GM18951 (cell line): ENCODE data around the gene SLC23A3.

ENCODE experiments used
- POLR2A ChIP-seq: IDR thresholded peaks from 4 replicates; pipeline ENCODE4 v1.6.1; 2011; ENCODE audit warnings: mild to moderate bottlenecking; ENCODE audit not compliant: insufficient read length, insufficient read depth; ENCODE audit errors: extremely low read depth
- in situ Hi-C: fragments of 300-500 bp; cut with MboI; formaldehyde crosslinking; loops from one replicate; pipeline ENCODE4 v1.12.0; 2022; ENCODE audit warnings: low sequenced_read_pairs, mixed read lengths, inconsistent platforms; ENCODE audit not compliant: unreplicated experiment

Gene SLC23A3

GRCh38 chr2:219133976-219134375, 35.9 kb downstream of the SLC23A3 start:
- no peak for TF ChIP-seq POLR2A
- in situ Hi-C loops: no loop called here

GRCh38 chr2:219131744-219132143, 38.1 kb downstream of the SLC23A3 start:
- in situ Hi-C loops: no loop called here
- TF ChIP-seq POLR2A: no peak

- TF ChIP-seq POLR2A: no peak
- in situ Hi-C loops: no loop called here
Measured at GRCh38 chr2:219131327-219131726, 38.5 kb downstream of the SLC23A3 start.

- no peak for TF ChIP-seq POLR2A
- in situ Hi-C loops: no loop called here
Measured at GRCh38 chr2:219129589-219129988, 40.2 kb downstream of the SLC23A3 start.

GRCh38 chr2:219128396-219128795, 41.4 kb downstream of the SLC23A3 start:
- TF ChIP-seq POLR2A: no peak
- in situ Hi-C loops: no loop called here

- TF ChIP-seq POLR2A: no peak
Measured at GRCh38 chr2:219127037-219127635, 42.7 kb downstream of the SLC23A3 start.

GRCh38 chr2:219126555-219126954, 43.3 kb downstream of the SLC23A3 start:
- in situ Hi-C loops: no loop called here
- no peak for TF ChIP-seq POLR2A

More at GRCh38 chr2:219127037-219127635, 42.7 kb downstream of the SLC23A3 start:
- in situ Hi-C loops: no loop called here

- no peak for TF ChIP-seq POLR2A
- in situ Hi-C loops: no loop called here
Measured at GRCh38 chr2:219125886-219126270, 44.0 kb downstream of the SLC23A3 start.

- no peak for TF ChIP-seq POLR2A
- in situ Hi-C loops: no loop called here
Measured at GRCh38 chr2:219125225-219125885, 44.5 kb downstream of the SLC23A3 start.

- in situ Hi-C loops: no loop called here
- no peak for TF ChIP-seq POLR2A
Measured at GRCh38 chr2:219124381-219125110, 45.3 kb downstream of the SLC23A3 start.

- no peak for TF ChIP-seq POLR2A
- in situ Hi-C loops: no loop called here
Measured at GRCh38 chr2:219123356-219124135, 46.3 kb downstream of the SLC23A3 start.

GRCh38 chr2:219122202-219122980, 47.4 kb downstream of the SLC23A3 start:
- in situ Hi-C loops: no loop called here
- no peak for TF ChIP-seq POLR2A
